AG09319 (cell line): ENCODE data around the gene LRIT1.

Experiments
- DNase-seq: peaks from one replicate; pipeline ENCODE4 v3.0.0-alpha.2; 2010; ENCODE audit warnings: low read depth; ENCODE audit errors: extremely low read depth
- TF ChIP-seq, protein P1 (sequence below): IDR thresholded peaks from 2 replicates; pipeline ENCODE4 v1.5.1; 2011; ENCODE audit warnings: low read depth, mild to moderate bottlenecking, inconsistent platforms, low read length, moderate library complexity

The LRIT1 gene

DNA sequence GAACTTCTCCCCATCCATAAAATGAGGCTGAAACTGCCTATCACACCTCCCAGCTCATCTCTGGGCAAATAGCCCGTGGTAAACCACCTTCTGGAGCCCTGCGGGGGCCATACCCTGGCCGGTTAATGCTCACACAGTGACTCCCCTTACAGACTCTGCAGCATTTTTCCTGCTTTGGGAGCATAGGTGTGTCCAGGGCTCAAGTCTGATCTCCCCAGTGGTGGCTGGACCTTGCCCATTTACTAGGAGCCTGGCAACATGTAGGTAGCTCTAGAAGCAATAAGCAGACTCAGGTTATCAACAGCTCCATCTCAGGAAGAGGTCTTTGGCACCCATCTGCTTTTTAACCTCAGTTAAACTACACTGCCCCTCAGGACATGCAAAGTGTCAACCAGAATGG, 52.5 kb downstream of the LRIT1 start:
- TF ChIP-seq, protein P1, sequence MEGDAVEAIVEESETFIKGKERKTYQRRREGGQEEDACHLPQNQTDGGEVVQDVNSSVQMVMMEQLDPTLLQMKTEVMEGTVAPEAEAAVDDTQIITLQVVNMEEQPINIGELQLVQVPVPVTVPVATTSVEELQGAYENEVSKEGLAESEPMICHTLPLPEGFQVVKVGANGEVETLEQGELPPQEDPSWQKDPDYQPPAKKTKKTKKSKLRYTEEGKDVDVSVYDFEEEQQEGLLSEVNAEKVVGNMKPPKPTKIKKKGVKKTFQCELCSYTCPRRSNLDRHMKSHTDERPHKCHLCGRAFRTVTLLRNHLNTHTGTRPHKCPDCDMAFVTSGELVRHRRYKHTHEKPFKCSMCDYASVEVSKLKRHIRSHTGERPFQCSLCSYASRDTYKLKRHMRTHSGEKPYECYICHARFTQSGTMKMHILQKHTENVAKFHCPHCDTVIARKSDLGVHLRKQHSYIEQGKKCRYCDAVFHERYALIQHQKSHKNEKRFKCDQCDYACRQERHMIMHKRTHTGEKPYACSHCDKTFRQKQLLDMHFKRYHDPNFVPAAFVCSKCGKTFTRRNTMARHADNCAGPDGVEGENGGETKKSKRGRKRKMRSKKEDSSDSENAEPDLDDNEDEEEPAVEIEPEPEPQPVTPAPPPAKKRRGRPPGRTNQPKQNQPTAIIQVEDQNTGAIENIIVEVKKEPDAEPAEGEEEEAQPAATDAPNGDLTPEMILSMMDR = no peak
- DNase-seq = no peak

DNA sequence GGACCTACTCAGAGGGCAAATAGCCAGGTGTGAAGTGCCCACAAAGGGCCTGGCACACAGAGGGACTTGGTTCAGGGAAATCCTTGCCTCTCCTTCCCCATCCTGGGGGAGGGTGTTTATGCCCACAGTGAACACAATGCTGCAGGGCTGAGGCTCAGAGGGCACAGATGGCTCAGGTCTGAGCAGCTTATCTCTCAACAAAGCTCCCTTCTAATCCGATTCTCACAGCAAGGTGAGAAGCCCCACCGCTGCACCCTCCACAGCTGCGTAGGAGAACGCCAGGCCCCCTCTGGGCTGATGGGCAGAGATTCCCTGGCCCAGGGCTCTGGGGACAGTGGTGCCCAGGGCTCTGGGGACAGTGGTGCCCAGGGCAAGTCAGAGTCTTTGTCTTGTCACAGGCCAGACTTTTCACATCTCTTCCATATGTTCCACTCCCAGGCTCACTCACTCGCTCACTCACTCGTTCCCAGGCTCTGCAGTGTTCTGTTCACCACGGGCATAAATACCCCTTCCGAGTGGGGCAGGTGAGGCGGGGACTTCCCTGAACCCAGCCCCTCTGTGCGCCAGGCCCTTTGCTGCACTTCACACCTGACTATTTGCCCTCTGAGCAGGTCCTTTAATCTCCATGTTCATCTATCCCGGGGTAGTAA, 55.7 kb downstream of the LRIT1 start:
- DNase-seq = no peak
- TF ChIP-seq, protein P1 = no peak

DNA sequence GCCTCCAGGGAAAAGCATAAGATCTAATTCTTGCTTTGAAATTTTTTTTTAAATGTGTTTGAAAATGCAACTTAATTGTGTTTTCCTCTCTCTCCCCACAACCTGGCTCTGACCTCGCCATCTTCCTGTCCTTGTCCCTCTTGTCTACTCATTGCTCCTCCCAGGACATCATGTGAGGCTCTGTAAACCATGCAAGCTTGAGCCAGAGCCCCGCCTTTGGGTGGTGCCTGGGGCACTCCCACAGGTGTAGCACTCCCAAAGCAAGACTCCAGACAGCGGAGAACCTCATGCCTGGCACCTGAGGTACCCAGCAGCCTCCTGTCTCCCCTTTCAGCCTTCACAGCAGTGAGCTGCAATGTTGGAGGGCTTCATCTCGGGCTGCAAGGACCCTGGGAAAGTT, 56.8 kb downstream of the LRIT1 start:
- DNase-seq = no peak
- TF ChIP-seq, protein P1 = no peak

DNA sequence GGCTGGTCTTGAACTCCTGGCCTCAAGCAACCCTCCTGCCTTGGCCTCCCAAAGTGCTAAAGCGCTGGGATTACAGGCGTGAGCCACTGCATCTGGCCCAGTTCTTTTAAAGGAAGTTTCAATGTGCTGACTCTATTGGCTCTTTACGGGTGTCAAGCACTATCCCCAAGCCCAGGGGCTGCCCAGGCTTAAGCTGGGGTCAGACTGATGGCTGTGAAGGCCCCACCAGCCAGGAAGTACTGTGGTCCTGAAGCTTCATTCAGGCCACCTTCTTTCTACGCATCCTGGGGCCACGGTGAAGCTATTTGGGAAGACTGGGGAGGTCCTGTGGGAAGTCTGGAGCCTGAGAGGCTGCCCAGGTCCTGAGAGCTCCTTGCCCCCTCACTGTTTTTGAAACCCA, 59.7 kb downstream of the LRIT1 start:
- no peak for DNase-seq
- TF ChIP-seq, protein P1 = no peak
